Transverse colon (tissue), 4 donors: ENCODE measurements around the gene TMEM92. TPM values are rescaled to one million over a fixed set of nuclear protein-coding genes. Genes with fewer than 3 reads are reported as not detected.
A peak's percentile ranks its signal among the peaks of the same experiment; 100 is the strongest.

ENCODE experiments used
- DNase-seq: peaks from one replicate; pipeline ENCODE4 v3.0.0-alpha.2; 2019
- H3K27ac ChIP-seq, 4 donors: fragments of 200-600 bp; sonication (generic); 2 replicates each; pipeline ENCODE4 v1.5.1; 2016 to 2018; ENCODE audit warnings: inconsistent platforms in 4 of 4
- H3K27me3 ChIP-seq: fragments of 200-600 bp; sonication (generic); 2 replicates; pipeline ENCODE4 v1.5.1; 2017; ENCODE audit warnings: inconsistent platforms
- H3K36me3 ChIP-seq, 4 donors: fragments of 200-600 bp; sonication (generic); 2 replicates each; pipeline ENCODE4 v1.5.1; 2017 to 2019; ENCODE audit warnings: inconsistent platforms in 4 of 4
- H3K4me1 ChIP-seq, 4 donors: fragments of 200-600 bp; sonication (generic); 2 replicates each; pipeline ENCODE4 v1.5.1; 2017 to 2020; ENCODE audit warnings: inconsistent platforms in 4 of 4
- H3K4me3 ChIP-seq, 4 donors: fragments of 200-600 bp; sonication (generic); 1 replicate in 1 of 4; 2 replicates in 3 of 4; pipeline versions ENCODE4 v1.5.1 to v1.6.1; 2017 to 2019; ENCODE audit warnings: inconsistent platforms in 4 of 4
- H3K9me3 ChIP-seq, 2 donors: fragments of 200-600 bp; sonication (generic); 2 replicates each; pipeline ENCODE4 v1.5.1; 2017 to 2019; ENCODE audit warnings: inconsistent platforms in 2 of 2
- EP300 ChIP-seq: sonication (generic); formaldehyde crosslinking; IDR thresholded peaks from one replicate; pipeline ENCODE4 v1.6.1; 2017; ENCODE audit warnings: antibody characterized with exemption, low read depth
- POLR2A ChIP-seq: fragments of 450-650 bp; IDR thresholded peaks from one replicate; pipeline ENCODE4 v1.6.1; 2016; ENCODE audit warnings: antibody characterized with exemption, mild to moderate bottlenecking, moderate library complexity
- POLR2AphosphoS5 ChIP-seq, 3 donors: sonication (generic); formaldehyde crosslinking; IDR thresholded peaks; one replicate each; pipeline ENCODE4 v1.6.1; 2016; ENCODE audit warnings: antibody characterized with exemption in 3 of 3
- WGBS, 2 donors: methylation state at CpG; one replicate each; pipeline ENCODE4 v1.1.5; 2018; ENCODE audit warnings: low coverage in 1 of 2; 5-methylcytosine and 5-hydroxymethylcytosine counted together
- in situ Hi-C, 4 donors: fragments of 200-750 bp; cut with MboI; loops; one replicate each; pipeline versions ENCODE4 v1.15.0 to v1.15.1; 2017; ENCODE audit warnings: low sequenced_read_pairs in 3 of 4, low pct_ligation_motif_present in 1 of 4, low pct_unique_long_range_greater_than_20kb in 1 of 4
- intact Hi-C: fragments of 100-400 bp; cut with DNase I; formaldehyde crosslinking; loops from one replicate; pipeline ENCODE4 v1.15.1; 2023; ENCODE audit warnings: low total_unique reads
- total RNA-seq, 4 donors: library from RNA; depleted of rRNA; stranded (reverse); fragments of >200 nt; gene quantifications; one replicate each; pipeline ENCODE4 v1.1.0, GENCODE V29; 2016
- TF ChIP-seq, protein P1 (sequence below), 5 experiments: fragments of 200-600 bp in 3 of 5; fragments of 450-650 bp in 2 of 5; sonication (generic) in 3 of 5; IDR thresholded peaks; 1 replicate in 2 of 5; 2 replicates in 3 of 5; pipeline ENCODE4 v1.5.1; 2016 to 2017; ENCODE audit warnings: antibody characterized with exemption in 5 of 5, inconsistent platforms in 3 of 5, mild to moderate bottlenecking in 2 of 5, moderate library complexity in 1 of 5

TMEM92 gene
- total RNA-seq, 4 donors from 2014 or later, result 1.9 to 3.7 TPM; not detected in 2

DNA sequence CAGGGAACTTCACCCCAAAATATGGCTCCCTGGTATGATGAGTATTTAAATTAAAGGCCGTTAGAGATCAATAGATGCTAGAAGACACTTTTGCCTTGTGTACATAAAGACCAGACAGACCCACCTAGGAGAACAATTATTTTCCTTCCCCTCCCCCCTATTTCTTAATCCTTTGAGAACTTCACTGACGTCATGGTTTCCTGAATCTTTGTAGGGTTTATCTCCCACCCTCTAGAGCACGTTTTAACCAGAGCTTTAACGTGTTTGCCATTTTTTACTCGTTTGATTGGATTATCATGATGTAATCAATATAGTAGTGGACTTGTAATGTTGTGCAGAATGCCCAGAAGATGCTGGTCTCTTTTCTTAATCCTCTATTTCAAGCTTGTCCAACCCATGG is 48.8 kb downstream of the TMEM92 start:
- WGBS, 2 donors, result 83 to 84% methylated on average over 5 of the region's 5 CpGs
- intact Hi-C loops (no loop called here), in situ Hi-C loops (no loop called here)
- no peaks in the 10 kb centered on the region for H3K36me3 ChIP-seq
- no peak for DNase-seq
- TF ChIP-seq EP300 (no peak), POLR2AphosphoS5 (IDR thresholded peaks at IDR 0.05) (no peak), POLR2A (no peak)
- TF ChIP-seq, protein P1, sequence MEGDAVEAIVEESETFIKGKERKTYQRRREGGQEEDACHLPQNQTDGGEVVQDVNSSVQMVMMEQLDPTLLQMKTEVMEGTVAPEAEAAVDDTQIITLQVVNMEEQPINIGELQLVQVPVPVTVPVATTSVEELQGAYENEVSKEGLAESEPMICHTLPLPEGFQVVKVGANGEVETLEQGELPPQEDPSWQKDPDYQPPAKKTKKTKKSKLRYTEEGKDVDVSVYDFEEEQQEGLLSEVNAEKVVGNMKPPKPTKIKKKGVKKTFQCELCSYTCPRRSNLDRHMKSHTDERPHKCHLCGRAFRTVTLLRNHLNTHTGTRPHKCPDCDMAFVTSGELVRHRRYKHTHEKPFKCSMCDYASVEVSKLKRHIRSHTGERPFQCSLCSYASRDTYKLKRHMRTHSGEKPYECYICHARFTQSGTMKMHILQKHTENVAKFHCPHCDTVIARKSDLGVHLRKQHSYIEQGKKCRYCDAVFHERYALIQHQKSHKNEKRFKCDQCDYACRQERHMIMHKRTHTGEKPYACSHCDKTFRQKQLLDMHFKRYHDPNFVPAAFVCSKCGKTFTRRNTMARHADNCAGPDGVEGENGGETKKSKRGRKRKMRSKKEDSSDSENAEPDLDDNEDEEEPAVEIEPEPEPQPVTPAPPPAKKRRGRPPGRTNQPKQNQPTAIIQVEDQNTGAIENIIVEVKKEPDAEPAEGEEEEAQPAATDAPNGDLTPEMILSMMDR (IDR thresholded peaks at IDR 0.05), result no peak
- no peaks in the 10 kb centered on the region for H3K9me3 ChIP-seq
- no peak overlapping the region for H3K27ac ChIP-seq
- no peak overlapping the region for H3K4me3 ChIP-seq
- H3K4me1 ChIP-seq, result peaks cover 0 to 3% (median 0%) of the 10 kb centered on the region in 4 donors
- H3K27me3 ChIP-seq, result no peaks in the 10 kb centered on the region

DNA sequence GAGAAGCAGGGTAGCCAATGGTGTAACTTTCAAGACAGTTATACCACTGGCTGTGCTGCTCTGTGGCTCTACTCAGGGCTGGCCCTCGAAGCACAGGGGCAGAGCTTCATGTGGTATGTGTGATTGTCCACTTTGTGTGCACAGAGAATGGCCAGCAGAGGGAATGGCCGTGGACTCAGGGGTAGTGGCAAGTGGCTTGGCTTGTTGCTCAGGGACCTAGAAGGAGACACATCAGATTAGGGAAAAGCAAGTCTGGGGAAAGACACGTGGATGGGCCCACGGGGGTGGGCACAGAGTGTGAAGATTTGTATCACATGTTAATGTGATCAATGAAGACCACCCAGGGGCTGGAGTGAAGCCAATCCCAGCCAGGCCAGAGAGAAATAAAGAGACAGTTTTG is 51.6 kb downstream of the TMEM92 start:
- in situ Hi-C loops, result no loop called here
- DNase-seq, result no peak
- no peak overlapping the region for H3K27ac ChIP-seq
- TF ChIP-seq POLR2AphosphoS5 (IDR thresholded peaks at IDR 0.05) (no peak), POLR2A (no peak), EP300 (no peak)
- TF ChIP-seq, protein P1 (IDR thresholded peaks at IDR 0.05), result no peak
- H3K4me1 ChIP-seq, result no peaks in the 10 kb centered on the region
- H3K27me3 ChIP-seq, result no peaks in the 10 kb centered on the region
- H3K9me3 ChIP-seq, result no peaks in the 10 kb centered on the region
- WGBS, 2 donors, result 41 to 66% methylated on average over 3 to 4 of the region's 4 CpGs
- no peaks in the 10 kb centered on the region for H3K36me3 ChIP-seq
- no peak overlapping the region for H3K4me3 ChIP-seq
- intact Hi-C loops, result loop anchor here (2.0 kb wide), 1 partner anchor 67 kb away; no protein-coding TSS in a partner anchor

DNA sequence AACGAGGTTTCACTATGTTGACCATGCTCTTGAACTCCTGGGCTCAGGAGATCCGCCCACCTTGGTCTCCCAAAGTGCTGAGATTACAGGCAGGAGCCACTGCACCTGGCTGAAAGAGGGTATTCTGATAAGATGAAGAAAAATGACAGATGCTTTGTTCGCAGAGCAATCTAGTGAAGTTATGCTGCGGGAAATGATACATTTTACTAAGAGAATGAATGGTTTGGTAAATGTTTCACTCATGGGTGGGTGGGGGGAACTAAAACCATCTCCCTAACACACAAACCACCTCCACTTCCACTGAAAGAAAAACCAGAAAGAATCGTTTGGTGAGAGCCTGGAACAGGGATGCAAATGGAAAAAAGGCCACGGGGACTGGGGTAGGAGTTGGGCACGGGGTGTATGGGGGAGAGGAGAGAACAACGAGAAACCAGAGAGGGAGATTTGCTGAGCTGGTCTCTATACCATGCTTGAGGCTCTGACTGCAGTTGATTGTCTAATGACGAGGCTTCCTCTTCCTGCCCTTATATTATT is 52.6 kb downstream of the TMEM92 start:
- in situ Hi-C loops, result no loop called here
- Histone ChIP-seq H3K4me1 (no peaks in the 10 kb centered on the region), H3K27ac (no peak overlapping the region), H3K4me3 (no peak overlapping the region), H3K36me3 (no peaks in the 10 kb centered on the region), H3K27me3 (no peaks in the 10 kb centered on the region), H3K9me3 (no peaks in the 10 kb centered on the region)
- intact Hi-C loops, result no loop called here
- 56 to 67% methylated on average over 5 to 9 of the region's 9 CpGs for WGBS, 2 donors
- TF ChIP-seq EP300 (no peak), POLR2AphosphoS5 (IDR thresholded peaks at IDR 0.05) (no peak), POLR2A (no peak)
- TF ChIP-seq, protein P1 (IDR thresholded peaks at IDR 0.05), result no peak
- no peak for DNase-seq

DNA sequence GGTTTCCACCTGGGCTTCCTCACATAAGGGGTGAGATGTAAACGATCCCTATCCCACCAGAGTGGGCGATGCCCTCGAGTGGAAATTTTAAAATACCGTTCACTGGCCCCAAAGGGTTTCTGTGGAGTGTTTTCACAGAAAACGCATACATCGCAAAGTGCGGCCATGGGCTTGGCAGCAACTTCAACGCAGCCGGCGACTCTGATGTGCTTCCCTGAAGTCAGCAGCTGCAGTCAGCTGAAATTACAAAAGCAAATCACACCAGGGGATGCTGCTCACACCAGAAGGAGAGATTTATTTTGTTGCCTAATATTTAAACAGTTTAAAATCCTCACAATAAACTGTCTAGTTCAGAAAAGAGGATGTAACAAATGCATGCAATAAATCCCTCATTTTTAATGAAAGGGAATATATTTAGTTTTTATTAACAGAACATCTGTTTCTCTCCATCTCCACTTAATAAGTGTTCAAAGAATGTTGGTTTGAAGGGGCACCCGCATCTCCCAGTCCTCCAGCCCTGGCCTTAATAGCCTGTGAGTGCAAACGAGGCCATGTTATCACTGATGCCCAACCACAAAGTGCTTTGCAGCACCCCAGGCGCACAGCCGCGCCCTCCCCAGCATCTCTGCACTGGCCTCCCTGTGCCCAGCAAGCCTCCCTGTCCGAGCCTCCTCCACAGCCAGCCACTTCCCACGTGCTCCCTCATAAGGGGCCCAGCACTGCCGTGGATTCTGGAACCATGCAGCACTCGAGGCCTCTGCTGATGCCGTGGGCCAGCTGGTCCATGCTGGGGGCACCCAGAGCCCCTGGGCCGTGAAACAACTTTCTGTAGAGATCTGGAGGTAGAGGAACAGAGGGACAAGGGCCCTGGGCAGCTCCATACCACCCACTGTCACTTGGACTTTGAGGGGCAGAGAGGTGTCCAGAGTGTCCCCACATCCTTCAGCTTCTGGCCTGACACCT is 54.4 kb downstream of the TMEM92 start:
- DNase-seq, result no peak
- in situ Hi-C loops (no loop called here), intact Hi-C loops (no loop called here)
- no peaks in the 10 kb centered on the region for H3K9me3 ChIP-seq
- no peaks in the 10 kb centered on the region for H3K4me1 ChIP-seq
- peaks cover 6% of the 10 kb centered on the region for H3K27me3 ChIP-seq
- H3K4me3 ChIP-seq, result no peak overlapping the region
- no peak for TF ChIP-seq POLR2A
- TF ChIP-seq, protein P1 (IDR thresholded peaks at IDR 0.05), result no peak
- no peak for TF ChIP-seq EP300
- TF ChIP-seq POLR2AphosphoS5 (IDR thresholded peaks at IDR 0.05), result peak in 2 of 3 donors; percentile 37 to 50
- no peaks in the 10 kb centered on the region for H3K36me3 ChIP-seq
- WGBS, 2 donors, result 59 to 74% methylated on average over 7 to 18 of the region's 21 CpGs
- H3K27ac ChIP-seq, result peak overlapping the region in 1 of 4 donors; percentile 34
